Stimulated activated CD8-positive, alpha-beta memory T cell treated with anti-CD3 and anti-CD28 coated beads, Interleukin-7, amount 100 ng/mL, for 1 hour (primary cell): ENCODE data around the gene RAB28.

ENCODE experiments used
- DNase-seq, 2 donors: peaks; one replicate each; pipeline ENCODE4 v3.0.0-alpha.2; 2020; ENCODE audit warnings: low read depth in 2 of 2

RAB28 gene

GRCh38 chr4:13371048-13371447 lies 113.1 kb downstream of the RAB28 start:
- DNase-seq: no peak

- no peak for DNase-seq
Observed at GRCh38 chr4:13368217-13368616, 115.9 kb downstream of the RAB28 start.

- no peak for DNase-seq
Observed at GRCh38 chr4:13367691-13368090, 116.4 kb downstream of the RAB28 start.

- no peak for DNase-seq
Observed at GRCh38 chr4:13367244-13367643, 116.9 kb downstream of the RAB28 start.

- no peak for DNase-seq
Observed at GRCh38 chr4:13365195-13365594, 118.9 kb downstream of the RAB28 start.

- no peak for DNase-seq
Observed at GRCh38 chr4:13364653-13365052, 119.5 kb downstream of the RAB28 start.

GRCh38 chr4:13364172-13364571 lies 120.0 kb downstream of the RAB28 start:
- no peak for DNase-seq

GRCh38 chr4:13359809-13360208 lies 124.3 kb downstream of the RAB28 start:
- no peak for DNase-seq

- DNase-seq: no peak
Observed at GRCh38 chr4:13355111-13355880, 128.8 kb downstream of the RAB28 start.

GRCh38 chr4:13349096-13349495 lies 135.0 kb downstream of the RAB28 start:
- DNase-seq: no peak

GRCh38 chr4:13348216-13348615 lies 135.9 kb downstream of the RAB28 start:
- DNase-seq: no peak

GRCh38 chr4:13347517-13348125 lies 136.5 kb downstream of the RAB28 start:
- no peak for DNase-seq

GRCh38 chr4:13344216-13344615 lies 139.9 kb downstream of the RAB28 start:
- no peak for DNase-seq

GRCh38 chr4:13340672-13341071 lies 143.5 kb downstream of the RAB28 start:
- no peak for DNase-seq

- DNase-seq: no peak
Observed at GRCh38 chr4:13331827-13332226, 152.3 kb downstream of the RAB28 start.

- DNase-seq: no peak
Observed at GRCh38 chr4:13329963-13330362, 154.2 kb downstream of the RAB28 start.

- DNase-seq: no peak
Observed at GRCh38 chr4:13329340-13329850, 154.7 kb downstream of the RAB28 start.

- no peak for DNase-seq
Observed at GRCh38 chr4:13328591-13328990, 155.5 kb downstream of the RAB28 start.

GRCh38 chr4:13327991-13328390 lies 156.1 kb downstream of the RAB28 start:
- DNase-seq: no peak

GRCh38 chr4:13325744-13326143 lies 158.4 kb downstream of the RAB28 start:
- DNase-seq: no peak

- no peak for DNase-seq
Observed at GRCh38 chr4:13323921-13324320, 160.2 kb downstream of the RAB28 start.

- no peak for DNase-seq
Observed at GRCh38 chr4:13322681-13323101, 161.4 kb downstream of the RAB28 start.
